Right lobe of liver (tissue), 6 donors: ENCODE results near the gene NOTCH1. TPM values are rescaled to one million over a fixed set of nuclear protein-coding genes. Genes with fewer than 3 reads are reported as not detected.

Experiments used
- ATAC-seq, 4 donors: fragments of 200-7000 bp; cut with Tn5 transposase; one replicate each; pipeline ENCODE4 v1.9.1; 2020; ENCODE audit warnings: mild to moderate bottlenecking in 4 of 4, moderate library complexity in 4 of 4
- DNase-seq, 3 donors: peaks; one replicate each; pipeline ENCODE4 v3.0.0-alpha.2; 2020
- H3K27ac ChIP-seq, 3 donors: fragments of 200-600 bp; one replicate each; pipeline ENCODE4 v1.8.0; 2022
- H3K27me3 ChIP-seq, 2 donors: fragments of 200-600 bp; one replicate each; pipeline ENCODE4 v1.8.0; 2022
- H3K36me3 ChIP-seq, 4 donors: fragments of 200-600 bp; sonication (generic) in 1 of 4; one replicate each; pipeline versions ENCODE4 v1.5.1 to v1.8.0; 2017 to 2022; ENCODE audit warnings: control low read depth in 1 of 4
- H3K4me1 ChIP-seq, 4 donors: fragments of 200-600 bp; sonication (generic) in 1 of 4; one replicate each; pipeline versions ENCODE4 v1.5.1 to v1.8.0; 2017 to 2022; ENCODE audit warnings: control low read depth in 1 of 4
- H3K4me3 ChIP-seq, 3 donors: fragments of 200-600 bp; one replicate each; pipeline ENCODE4 v1.8.0; 2022
- H3K9me3 ChIP-seq, 4 donors: fragments of 200-600 bp; sonication (generic) in 1 of 4; one replicate each; pipeline versions ENCODE4 v1.5.1 to v1.8.0; 2017 to 2022; ENCODE audit warnings: control low read depth in 1 of 4
- CTCF ChIP-seq, 4 donors: fragments of 200-600 bp in 3 of 4; fragments of 450-650 bp in 1 of 4; IDR thresholded peaks; one replicate each; pipeline versions ENCODE4 v1.5.1 to v1.8.0; 2016 to 2022; ENCODE audit warnings: antibody characterized with exemption in 4 of 4, mild to moderate bottlenecking in 2 of 4
- POLR2A ChIP-seq: fragments of 450-650 bp; IDR thresholded peaks from one replicate; pipeline ENCODE4 v1.6.1; 2017; ENCODE audit warnings: antibody characterized with exemption, mild to moderate bottlenecking
- WGBS: methylation state at CpG from one replicate; pipeline ENCODE4 v1.1.6; 2018; ENCODE audit warnings: low coverage, low lambda C conversion rate; ENCODE audit not compliant: insufficient coverage; ENCODE audit errors: missing lambda C conversion rate; 5-methylcytosine and 5-hydroxymethylcytosine counted together
- intact Hi-C, 2 donors: fragments of 100-400 bp; cut with DNase I; formaldehyde crosslinking; loops; one replicate each; pipeline versions ENCODE4 v1.11.2 to v1.14.1; 2022
- total RNA-seq, 6 experiments: library from RNA; depleted of rRNA in 2 of 6; stranded (reverse); fragments of >200 nt in 2 of 6; fragmentation: NEBNext Ultra II Directional in 3 of 6; extraction: Animal tissue kit (Norgen Biotek cat#: 25700) in 3 of 6; gene quantifications; one replicate each; pipeline versions ENCODE4 v1.1.0 to v1.2.4, GENCODE V29; 2016 to 2023
- donor health status: DM: no; HTN: yes; CAD: no.
- donor health status: DM: no; HTN: no; CAD: no.
- donor health status: DM: no; HTN: no; CAD: no.
- donor health status: DM: no; HTN: yes; CAD: no.
- donor health status: DM: no; HTN: yes; CAD: no.

NOTCH1 gene
- total RNA-seq, 6 experiments from 2014 or later: 17.4 to 26.2 (median 19.3) TPM

DNA sequence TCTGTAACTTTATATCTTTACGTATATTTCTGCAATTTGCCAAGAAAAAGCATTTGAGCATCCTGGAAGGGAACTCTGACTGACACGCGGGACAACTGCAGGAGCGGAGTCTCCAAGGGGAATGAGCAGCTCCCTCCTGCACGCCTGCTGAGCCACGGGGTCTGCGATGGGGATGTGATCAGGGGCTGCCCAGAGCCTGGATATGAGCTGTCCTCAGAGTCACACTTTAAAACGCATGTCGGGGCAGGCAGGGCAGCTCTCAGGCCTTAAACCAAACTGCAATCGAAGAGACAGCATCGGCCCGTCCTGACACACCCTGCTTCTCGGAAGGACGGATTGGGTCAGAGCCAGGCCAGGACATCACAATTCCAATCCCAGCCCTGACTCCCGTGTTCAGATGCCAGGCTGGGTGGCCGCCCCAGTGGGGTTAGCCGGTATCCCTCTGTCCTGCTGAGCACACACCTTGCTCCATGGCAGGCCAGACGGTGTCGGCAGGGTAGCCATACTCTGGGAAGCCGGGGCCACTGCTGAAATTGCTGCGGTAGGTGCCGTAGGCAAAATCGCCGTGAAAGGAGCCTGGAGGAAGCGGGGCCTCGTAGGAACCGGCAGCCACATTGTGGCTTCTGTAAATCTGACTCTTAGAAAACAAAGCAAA lies 80.2 kb downstream of the NOTCH1 start:
- H3K4me3 ChIP-seq: no peak overlapping the region
- no peak for DNase-seq
- no peaks in the 10 kb centered on the region for H3K4me1 ChIP-seq
- no peaks in the 10 kb centered on the region for H3K27me3 ChIP-seq
- intact Hi-C loops: no loop called here
- no peaks in the 10 kb centered on the region for H3K9me3 ChIP-seq
- H3K27ac ChIP-seq: no peak overlapping the region
- peaks cover 24 to 98% (median 75%) of the 10 kb centered on the region in 4 donors for H3K36me3 ChIP-seq
- 78% methylated on average over 9 of the region's 27 CpGs for WGBS
- no peak for ATAC-seq
- no peak for TF ChIP-seq POLR2A

DNA sequence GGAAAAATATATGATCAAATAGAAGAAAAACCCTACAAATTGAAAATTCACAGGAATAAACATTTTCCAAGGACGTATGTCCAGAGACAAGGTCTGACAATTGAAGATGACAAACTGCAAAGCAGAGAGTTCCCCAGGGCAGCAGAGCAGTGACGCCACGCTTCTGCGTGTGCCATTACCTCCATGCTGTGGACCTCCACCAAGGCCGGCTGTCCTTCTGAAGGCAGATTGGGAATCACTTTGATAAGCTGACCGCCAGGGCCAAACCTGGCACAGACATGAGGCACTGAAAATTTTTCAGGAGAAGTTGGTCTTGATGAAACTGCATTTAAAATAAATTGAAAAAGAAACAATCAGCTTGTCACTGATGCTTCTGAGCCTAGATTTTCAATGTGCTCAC lies 81.6 kb downstream of the NOTCH1 start:
- Histone ChIP-seq H3K4me3 (no peak overlapping the region), H3K4me1 (no peaks in the 10 kb centered on the region), H3K27me3 (no peaks in the 10 kb centered on the region), H3K9me3 (no peaks in the 10 kb centered on the region), H3K36me3 (peaks cover 27 to 99% (median 78%) of the 10 kb centered on the region in 4 donors), H3K27ac (no peak overlapping the region)
- 86% methylated on average over 5 of the region's 6 CpGs for WGBS
- TF ChIP-seq POLR2A: no peak
- no peak for TF ChIP-seq CTCF (IDR thresholded peaks at IDR 0.05)
- no peak for ATAC-seq
- no peak for DNase-seq
- intact Hi-C loops: no loop called here

DNA sequence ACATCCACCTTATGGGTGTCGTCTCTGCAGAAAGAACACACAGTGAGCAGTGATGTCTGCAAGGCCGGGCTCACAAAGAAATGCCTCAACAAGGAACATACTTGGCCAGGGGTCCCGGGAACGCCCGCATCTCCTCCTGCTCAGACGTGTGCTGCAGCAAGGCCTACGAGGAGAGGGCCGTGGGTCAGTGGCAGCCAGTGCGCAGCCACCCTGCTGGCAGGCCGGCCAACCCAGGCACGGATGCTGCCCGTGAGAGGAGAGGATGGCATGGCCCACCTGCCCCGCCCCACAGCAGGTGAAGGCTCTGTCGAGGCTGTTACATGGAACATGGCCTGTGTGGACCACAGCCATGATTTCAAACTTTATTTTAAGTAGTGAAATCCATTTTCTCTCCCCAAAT lies 82.3 kb downstream of the NOTCH1 start:
- Histone ChIP-seq H3K36me3 (peaks cover 30 to 100% (median 77%) of the 10 kb centered on the region in 4 donors), H3K27ac (no peak overlapping the region), H3K4me3 (no peak overlapping the region), H3K27me3 (no peaks in the 10 kb centered on the region), H3K4me1 (no peaks in the 10 kb centered on the region), H3K9me3 (no peaks in the 10 kb centered on the region)
- intact Hi-C loops: no loop called here
- 92% methylated on average over 14 of the region's 14 CpGs for WGBS
- no peak for ATAC-seq
- TF ChIP-seq CTCF (IDR thresholded peaks at IDR 0.05) (no peak), POLR2A (no peak)
- no peak for DNase-seq

DNA sequence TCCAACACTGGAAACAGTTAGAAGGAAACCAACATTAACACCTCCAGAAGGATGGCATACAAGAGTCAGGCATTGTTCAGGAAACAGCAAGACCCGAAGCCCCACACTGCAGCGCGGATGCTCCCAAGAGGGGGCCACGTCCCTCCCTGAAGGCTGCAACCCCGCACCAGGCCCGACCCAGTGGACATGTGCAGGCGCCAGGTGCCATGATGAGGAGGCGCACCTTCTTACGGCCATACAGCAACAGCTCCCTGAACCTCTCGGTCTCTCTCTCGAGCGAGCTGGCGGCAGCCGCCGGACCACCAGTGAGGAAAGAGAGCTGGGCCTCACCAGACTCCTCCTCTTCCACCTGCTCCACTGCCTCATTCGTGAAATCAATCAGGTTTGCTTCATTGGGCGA lies 83.2 kb downstream of the NOTCH1 start:
- Histone ChIP-seq H3K27ac (no peak overlapping the region), H3K27me3 (no peaks in the 10 kb centered on the region), H3K36me3 (peaks cover 30 to 100% (median 73%) of the 10 kb centered on the region in 4 donors), H3K4me1 (no peaks in the 10 kb centered on the region), H3K4me3 (no peak overlapping the region), H3K9me3 (no peaks in the 10 kb centered on the region)
- no peak for ATAC-seq
- no peak for TF ChIP-seq POLR2A
- no peak for TF ChIP-seq CTCF (IDR thresholded peaks at IDR 0.05)
- 73% methylated on average over 2 of the region's 17 CpGs for WGBS
- intact Hi-C loops: no loop called here
- no peak for DNase-seq

DNA sequence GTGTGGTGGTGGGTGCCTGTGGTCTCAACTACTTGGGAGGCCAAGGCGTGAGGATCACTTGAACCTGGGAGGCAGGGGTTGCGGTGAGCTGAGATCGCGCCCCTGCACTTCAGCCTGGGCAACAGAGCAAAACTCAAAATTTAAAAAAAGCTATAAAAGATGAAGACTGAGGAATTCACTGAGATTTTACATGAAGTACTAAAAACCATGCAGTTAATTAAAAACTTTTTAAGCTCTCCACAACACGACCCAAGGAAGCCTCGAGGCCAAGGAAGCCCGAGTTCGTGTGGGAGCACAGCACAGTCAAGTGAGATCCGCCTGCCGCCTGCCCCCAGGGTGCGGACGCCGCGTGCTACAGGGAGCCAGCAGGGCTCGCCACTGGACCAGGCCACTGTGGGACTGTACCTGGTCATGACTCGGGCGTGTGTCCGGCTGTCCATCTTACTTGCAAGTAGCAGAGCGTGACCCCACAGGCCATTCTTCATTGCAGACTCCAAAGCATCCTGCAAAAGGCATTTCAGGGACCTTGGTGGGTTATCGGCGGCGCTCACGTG lies 85.0 kb downstream of the NOTCH1 start:
- Histone ChIP-seq H3K4me1 (no peaks in the 10 kb centered on the region), H3K4me3 (no peak overlapping the region), H3K27me3 (no peaks in the 10 kb centered on the region), H3K27ac (no peak overlapping the region), H3K36me3 (peaks cover 30 to 100% (median 71%) of the 10 kb centered on the region in 4 donors), H3K9me3 (no peaks in the 10 kb centered on the region)
- DNase-seq (no peak), ATAC-seq (no peak)
- no peak for TF ChIP-seq POLR2A
- TF ChIP-seq CTCF (IDR thresholded peaks at IDR 0.05): no peak
- intact Hi-C loops: no loop called here
- WGBS: 94% methylated on average over 19 of the region's 23 CpGs
